ENCODE data around the gene KPNA1. TPM values are rescaled to one million over a fixed set of nuclear protein-coding genes. Genes with fewer than 3 reads are reported as not detected.
"Not testable (repeated sequence)": the region's sequence is repeated elsewhere in the genome, so short reads cannot be mapped to it uniquely, and the experiment has no call there.

The KPNA1 gene
- total RNA-seq, 1 donor from 2014 or later = 46.0 TPM

GRCh38 chr3:122508135-122508914 is 6.4 kb downstream of the KPNA1 start:
- Histone ChIP-seq H3K27me3 (ENCODE audit: control insufficient read depth, insufficient read depth, low read length) (no peaks in the 10 kb centered on the region), H3K4me3 (ENCODE audit: low read depth, low read length) (no peak overlapping the region), H3K36me3 (ENCODE audit: control insufficient read depth, insufficient read depth, low read length) (no peaks in the 10 kb centered on the region)
- no peak for DNase-seq (ENCODE audit: low read depth)
- TF ChIP-seq CTCF (IDR thresholded peaks at IDR 0.05; ENCODE audit: insufficient read depth, low read length, poor library complexity, severe bottlenecking) = no peak

GRCh38 chr3:122506450-122506849 is 8.3 kb downstream of the KPNA1 start:
- no peaks in the 10 kb centered on the region for H3K36me3 ChIP-seq (ENCODE audit: control insufficient read depth, insufficient read depth, low read length)
- no peak for TF ChIP-seq CTCF (IDR thresholded peaks at IDR 0.05; ENCODE audit: insufficient read depth, low read length, poor library complexity, severe bottlenecking)
- H3K27me3 ChIP-seq (ENCODE audit: control insufficient read depth, insufficient read depth, low read length) = no peaks in the 10 kb centered on the region
- DNase-seq (ENCODE audit: low read depth) = no peak
- no peak overlapping the region for H3K4me3 ChIP-seq (ENCODE audit: low read depth, low read length)

GRCh38 chr3:122505676-122506075 is 9.1 kb downstream of the KPNA1 start:
- DNase-seq (ENCODE audit: low read depth) = no peak
- Histone ChIP-seq H3K27me3 (ENCODE audit: control insufficient read depth, insufficient read depth, low read length) (no peaks in the 10 kb centered on the region), H3K4me3 (ENCODE audit: low read depth, low read length) (no peak overlapping the region), H3K36me3 (ENCODE audit: control insufficient read depth, insufficient read depth, low read length) (no peaks in the 10 kb centered on the region)
- no peak for TF ChIP-seq CTCF (IDR thresholded peaks at IDR 0.05; ENCODE audit: insufficient read depth, low read length, poor library complexity, severe bottlenecking)

GRCh38 chr3:122502941-122503340 is 11.8 kb downstream of the KPNA1 start:
- no peak for DNase-seq (ENCODE audit: low read depth)
- Histone ChIP-seq H3K4me3 (ENCODE audit: low read depth, low read length) (no peak overlapping the region), H3K36me3 (ENCODE audit: control insufficient read depth, insufficient read depth, low read length) (no peaks in the 10 kb centered on the region), H3K27me3 (ENCODE audit: control insufficient read depth, insufficient read depth, low read length) (no peaks in the 10 kb centered on the region)
- TF ChIP-seq CTCF (IDR thresholded peaks at IDR 0.05; ENCODE audit: insufficient read depth, low read length, poor library complexity, severe bottlenecking) = no peak

- no peak for DNase-seq (ENCODE audit: low read depth)
- no peak for TF ChIP-seq CTCF (IDR thresholded peaks at IDR 0.05; ENCODE audit: insufficient read depth, low read length, poor library complexity, severe bottlenecking)
- Histone ChIP-seq H3K4me3 (ENCODE audit: low read depth, low read length) (no peak overlapping the region), H3K27me3 (ENCODE audit: control insufficient read depth, insufficient read depth, low read length) (no peaks in the 10 kb centered on the region), H3K36me3 (ENCODE audit: control insufficient read depth, insufficient read depth, low read length) (no peaks in the 10 kb centered on the region)
These were observed 12.6 kb downstream of the KPNA1 start for GRCh38 chr3:122502139-122502538.

- H3K27me3 ChIP-seq (ENCODE audit: control insufficient read depth, insufficient read depth, low read length); H3K4me3 ChIP-seq (ENCODE audit: low read depth, low read length); DNase-seq (ENCODE audit: low read depth); H3K36me3 ChIP-seq (ENCODE audit: control insufficient read depth, insufficient read depth, low read length): not testable (repeated sequence)
These were observed 13.8 kb downstream of the KPNA1 start for GRCh38 chr3:122500964-122501363.

All from kidney epithelial cell (primary cell).